ENCODE measurements around the gene PVALEF.

DNA sequence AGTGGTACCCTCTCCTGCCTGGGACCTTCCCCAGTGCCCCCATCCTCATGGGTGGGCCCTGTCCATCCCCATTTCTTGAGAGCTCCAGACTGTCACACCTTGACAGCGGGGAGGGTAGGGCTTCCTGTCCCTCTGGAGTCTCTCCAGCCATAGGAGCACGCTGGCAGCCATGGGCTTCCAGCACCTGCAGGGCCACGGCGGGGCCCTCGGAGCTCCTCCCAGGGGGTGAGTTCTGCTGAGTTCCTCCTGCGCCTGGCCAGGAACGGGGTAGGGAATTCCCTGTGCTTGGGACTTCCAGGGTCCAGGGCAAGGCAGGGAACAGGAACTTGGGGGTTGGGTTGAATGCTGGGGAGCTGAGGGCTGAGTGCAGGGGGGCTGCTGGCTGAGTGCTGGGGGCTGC, 23.7 kb downstream of the PVALEF start:
- TF ChIP-seq, protein P1, sequence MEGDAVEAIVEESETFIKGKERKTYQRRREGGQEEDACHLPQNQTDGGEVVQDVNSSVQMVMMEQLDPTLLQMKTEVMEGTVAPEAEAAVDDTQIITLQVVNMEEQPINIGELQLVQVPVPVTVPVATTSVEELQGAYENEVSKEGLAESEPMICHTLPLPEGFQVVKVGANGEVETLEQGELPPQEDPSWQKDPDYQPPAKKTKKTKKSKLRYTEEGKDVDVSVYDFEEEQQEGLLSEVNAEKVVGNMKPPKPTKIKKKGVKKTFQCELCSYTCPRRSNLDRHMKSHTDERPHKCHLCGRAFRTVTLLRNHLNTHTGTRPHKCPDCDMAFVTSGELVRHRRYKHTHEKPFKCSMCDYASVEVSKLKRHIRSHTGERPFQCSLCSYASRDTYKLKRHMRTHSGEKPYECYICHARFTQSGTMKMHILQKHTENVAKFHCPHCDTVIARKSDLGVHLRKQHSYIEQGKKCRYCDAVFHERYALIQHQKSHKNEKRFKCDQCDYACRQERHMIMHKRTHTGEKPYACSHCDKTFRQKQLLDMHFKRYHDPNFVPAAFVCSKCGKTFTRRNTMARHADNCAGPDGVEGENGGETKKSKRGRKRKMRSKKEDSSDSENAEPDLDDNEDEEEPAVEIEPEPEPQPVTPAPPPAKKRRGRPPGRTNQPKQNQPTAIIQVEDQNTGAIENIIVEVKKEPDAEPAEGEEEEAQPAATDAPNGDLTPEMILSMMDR (IDR thresholded peaks at IDR 0.05), result no peak
- TF ChIP-seq POLR2A (IDR thresholded peaks at IDR 0.05), result no peak
